ENCODE measurements around the gene DNMT3A.

DNMT3A gene

DNA sequence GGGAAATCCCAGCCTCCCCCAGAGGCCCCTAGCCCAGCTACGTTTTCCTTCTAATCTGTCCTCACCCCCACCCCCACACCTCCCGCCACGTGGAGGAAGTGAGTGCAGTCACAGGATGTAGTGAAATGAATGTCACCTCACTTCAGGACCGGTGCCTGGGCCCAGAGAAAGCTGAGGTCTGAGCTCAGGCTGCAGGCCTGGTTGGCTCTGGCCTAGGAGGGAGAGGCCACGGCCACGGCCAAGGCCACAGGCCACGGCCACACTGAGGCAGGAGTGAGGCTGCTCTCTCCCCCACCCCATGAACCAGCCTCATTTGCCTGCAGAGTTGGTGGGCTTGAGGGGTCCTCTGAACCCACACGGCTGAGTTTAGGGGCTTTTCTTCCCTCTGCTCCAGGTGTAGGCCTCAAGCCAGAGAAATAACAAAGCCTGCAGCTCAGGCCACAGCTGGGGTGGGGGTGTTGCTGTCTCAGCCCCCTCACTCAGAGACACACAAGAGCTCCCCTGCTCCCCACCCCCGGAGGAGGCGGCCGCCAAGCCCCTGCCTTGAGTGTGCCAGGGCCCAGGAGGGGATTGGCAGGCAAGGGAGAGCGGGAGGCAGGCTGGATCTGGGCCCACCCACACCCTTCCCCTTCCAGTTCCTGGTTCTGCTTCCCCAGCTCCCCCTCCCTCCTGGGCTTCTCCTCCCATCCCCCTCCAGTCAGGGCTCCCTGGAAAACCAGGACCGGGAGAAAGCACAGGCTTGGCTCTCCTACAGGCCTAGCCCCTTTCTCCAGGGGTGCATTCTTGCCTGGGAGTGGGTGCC, 27.0 kb downstream of the DNMT3A start:
- H3K4me3 ChIP-seq (replicated peaks in 1 of 2; ENCODE audit: low read depth in 2 of 2, low read length in 2 of 2): no peak overlapping the region
- TF ChIP-seq, protein P1, sequence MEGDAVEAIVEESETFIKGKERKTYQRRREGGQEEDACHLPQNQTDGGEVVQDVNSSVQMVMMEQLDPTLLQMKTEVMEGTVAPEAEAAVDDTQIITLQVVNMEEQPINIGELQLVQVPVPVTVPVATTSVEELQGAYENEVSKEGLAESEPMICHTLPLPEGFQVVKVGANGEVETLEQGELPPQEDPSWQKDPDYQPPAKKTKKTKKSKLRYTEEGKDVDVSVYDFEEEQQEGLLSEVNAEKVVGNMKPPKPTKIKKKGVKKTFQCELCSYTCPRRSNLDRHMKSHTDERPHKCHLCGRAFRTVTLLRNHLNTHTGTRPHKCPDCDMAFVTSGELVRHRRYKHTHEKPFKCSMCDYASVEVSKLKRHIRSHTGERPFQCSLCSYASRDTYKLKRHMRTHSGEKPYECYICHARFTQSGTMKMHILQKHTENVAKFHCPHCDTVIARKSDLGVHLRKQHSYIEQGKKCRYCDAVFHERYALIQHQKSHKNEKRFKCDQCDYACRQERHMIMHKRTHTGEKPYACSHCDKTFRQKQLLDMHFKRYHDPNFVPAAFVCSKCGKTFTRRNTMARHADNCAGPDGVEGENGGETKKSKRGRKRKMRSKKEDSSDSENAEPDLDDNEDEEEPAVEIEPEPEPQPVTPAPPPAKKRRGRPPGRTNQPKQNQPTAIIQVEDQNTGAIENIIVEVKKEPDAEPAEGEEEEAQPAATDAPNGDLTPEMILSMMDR (IDR thresholded peaks at IDR 0.05; ENCODE audit: low read depth, low read length): no peak
- peak in 1 of 2 donors; percentile 69 for DNase-seq (ENCODE audit: low read depth in 2 of 2)

- no peak for DNase-seq (ENCODE audit: low read depth in 2 of 2)
- TF ChIP-seq, protein P1 (IDR thresholded peaks at IDR 0.05; ENCODE audit: low read depth, low read length): no peak
- no peak overlapping the region for H3K4me3 ChIP-seq (replicated peaks in 1 of 2; ENCODE audit: low read depth in 2 of 2, low read length in 2 of 2)
Measured at GRCh38 chr2:25313711-25314513, 27.8 kb downstream of the DNMT3A start.

- DNase-seq (ENCODE audit: low read depth in 2 of 2): no peak
- no peak overlapping the region for H3K4me3 ChIP-seq (replicated peaks in 1 of 2; ENCODE audit: low read depth in 2 of 2, low read length in 2 of 2)
- TF ChIP-seq, protein P1 (IDR thresholded peaks at IDR 0.05; ENCODE audit: low read depth, low read length): no peak
Measured at GRCh38 chr2:25312958-25313710, 28.6 kb downstream of the DNMT3A start.

- no peak overlapping the region for H3K4me3 ChIP-seq (replicated peaks in 1 of 2; ENCODE audit: low read depth in 2 of 2, low read length in 2 of 2)
- TF ChIP-seq, protein P1 (IDR thresholded peaks at IDR 0.05; ENCODE audit: low read depth, low read length): no peak
- DNase-seq (ENCODE audit: low read depth in 2 of 2): no peak
Measured at GRCh38 chr2:25311865-25312575, 29.7 kb downstream of the DNMT3A start.

DNA sequence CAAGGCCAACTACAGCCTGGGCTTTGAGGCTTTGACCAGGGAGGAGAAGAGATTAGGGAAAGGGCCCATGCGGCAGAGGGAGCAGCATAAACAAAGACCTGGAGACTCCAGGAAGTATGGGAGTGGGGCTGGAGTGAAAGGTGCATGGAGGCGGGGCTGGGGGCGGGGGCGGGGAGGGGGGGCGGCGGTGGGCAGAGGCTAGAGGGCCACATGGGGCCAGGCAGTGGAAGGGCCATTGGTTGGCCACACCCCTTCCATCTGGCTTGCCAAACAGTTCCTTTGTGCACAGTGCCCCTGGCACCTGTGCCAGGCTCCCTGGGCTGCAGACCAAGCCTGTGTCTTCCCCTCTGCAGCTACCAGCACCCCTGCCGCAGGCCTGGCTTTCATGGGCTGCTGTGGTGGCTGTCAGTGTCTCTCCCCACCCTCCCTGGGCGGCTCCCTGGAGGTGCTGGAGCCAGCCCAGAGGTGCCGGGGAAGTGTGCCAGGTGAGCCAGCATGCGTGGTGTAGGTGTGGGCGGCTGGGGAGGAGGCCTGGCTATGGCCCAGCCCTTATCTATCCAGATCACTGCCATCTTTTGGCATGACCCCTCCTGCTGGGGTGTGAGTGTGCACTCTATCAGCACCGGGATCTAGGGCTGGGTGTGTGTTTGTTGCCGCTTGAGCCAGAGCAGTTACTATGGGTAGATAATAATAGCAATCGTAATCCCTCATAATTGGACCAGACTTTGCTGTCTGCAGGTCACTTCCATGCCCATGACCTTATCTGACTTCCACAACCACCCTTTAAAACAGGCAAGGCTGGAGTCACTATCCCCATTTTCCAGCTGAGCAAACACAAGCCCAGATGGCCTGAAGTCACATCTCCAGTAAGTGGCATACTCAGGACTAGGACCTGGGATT, 30.5 kb downstream of the DNMT3A start:
- no peak for DNase-seq (ENCODE audit: low read depth in 2 of 2)

More for the DNA sequence above, 30.5 kb downstream of the DNMT3A start:
- H3K4me3 ChIP-seq (replicated peaks in 1 of 2; ENCODE audit: low read depth in 2 of 2, low read length in 2 of 2): no peak overlapping the region
- TF ChIP-seq, protein P1 (IDR thresholded peaks at IDR 0.05; ENCODE audit: low read depth, low read length): no peak
